Adrenal gland (tissue), 19 donors: Measurements from ENCODE around the gene ZNF550. TPM values are rescaled to one million over a fixed set of nuclear protein-coding genes. Genes with fewer than 3 reads are reported as not detected.

Experiments
- DNase-seq, 7 donors: peaks; one replicate each; pipeline ENCODE4 v3.0.0-alpha.2; 2019 to 2020
- H3K27ac ChIP-seq, 5 donors: fragments of 200-600 bp; sonication (generic) in 4 of 5; 1 replicate in 3 of 5; 2 replicates in 2 of 5; pipeline versions ENCODE4 v1.5.1 to v1.8.0; 2016 to 2020; ENCODE audit warnings: mild to moderate bottlenecking in 1 of 5
- H3K27me3 ChIP-seq: fragments of 200-600 bp; 2 replicates; pipeline ENCODE4 v1.8.0; 2021
- H3K36me3 ChIP-seq, 2 donors: fragments of 200-600 bp; replicated peaks in 1 of 2; 1 replicate in 1 of 2; 2 replicates in 1 of 2; pipeline versions ENCODE4 v1.5.1 to v1.8.0; 2018 to 2022
- H3K4me1 ChIP-seq, 2 donors: fragments of 200-600 bp; replicated peaks in 1 of 2; 1 replicate in 1 of 2; 2 replicates in 1 of 2; pipeline versions ENCODE4 v1.5.1 to v1.8.0; 2018 to 2021
- H3K4me3 ChIP-seq, 4 donors: fragments of 200-600 bp; sonication (generic) in 3 of 4; one replicate each; pipeline ENCODE4 v1.5.1; 2016 to 2018
- H3K9me3 ChIP-seq, 3 donors: fragments of 200-600 bp; sonication (generic) in 1 of 3; replicated peaks in 1 of 3; 1 replicate in 2 of 3; 2 replicates in 1 of 3; pipeline versions ENCODE4 v1.5.1 to v1.8.0; 2016 to 2021
- POLR2A ChIP-seq, 2 donors: fragments of 450-650 bp; IDR thresholded peaks; one replicate each; pipeline ENCODE4 v1.6.1; 2017; ENCODE audit warnings: antibody characterized with exemption in 2 of 2, mild to moderate bottlenecking in 2 of 2, moderate library complexity in 1 of 2
- WGBS, 4 donors: extraction: QIAGEN DNeasy Blood & Tissue Kit in 2 of 4; methylation state at CpG; one replicate each; pipeline versions ENCODE4 v1.1.5 to v1.1.7; 2013 to 2017; 5-methylcytosine and 5-hydroxymethylcytosine counted together
- intact Hi-C, 2 donors: fragments of 100-400 bp; cut with DNase I; formaldehyde crosslinking; loops; one replicate each; pipeline versions ENCODE4 v1.14.1 to v1.15.0; 2022 to 2023
- long read RNA-seq, 10 donors: library from polyadenylated mRNA in 3 of 10; unstranded in 2 of 10; stranded (forward) in 1 of 10; transcript quantifications; one replicate each; pipeline ENCODE4 v2.0.0 and lab custom pipeline, GENCODE V29; 2021 to 2026
- polyA plus RNA-seq, 3 donors: library from polyadenylated mRNA; stranded (reverse); fragments of 200-250 nt in 2 of 3; fragments of 350-450 nt in 1 of 3; fragmentation: Illumina TruSeq in 1 of 3; extraction: RNeasy Lipid Tissue Mini Kit (QIAGEN cat#74804) in 1 of 3; gene quantifications; one replicate each; pipeline ENCODE4 v1.2.3, GENCODE V29; 2013 to 2014
- total RNA-seq, 9 donors: library from RNA; depleted of rRNA in 4 of 9; stranded (reverse); fragments of >200 nt in 4 of 9; fragments of 120-200 nt in 1 of 9; fragmentation: NEBNext Ultra II Directional in 1 of 9; extraction: Animal tissue kit (Norgen Biotek cat#: 25700) in 1 of 9; gene quantifications; one replicate each; pipeline versions ENCODE4 v1.1.0 to v1.2.4, GENCODE V29; 2013 to 2023
- TF ChIP-seq, protein P1 (sequence below), 6 experiments: fragments of 450-650 bp in 4 of 6; fragments of 200-600 bp in 2 of 6; sonication (generic) in 1 of 6; IDR thresholded peaks; 1 replicate in 5 of 6; 2 replicates in 1 of 6; pipeline versions ENCODE4 v1.5.1 to v1.8.0; 2016 to 2021; ENCODE audit warnings: antibody characterized with exemption in 6 of 6, mild to moderate bottlenecking in 2 of 6, moderate library complexity in 1 of 6
- donor health status: healthy with polysubstance abuse.
- donor health status: Bipolar disorder and iron deficiency.
- donor health status: DM: yes; HTN: yes; CAD: no.
- donor health status: DM: no; HTN: no; CAD: no.
- donor health status: DM: no; HTN: no; CAD: no.
- donor health status: DM: yes; HTN: yes; CAD: no.

Gene ZNF550
- total RNA-seq (10 to 100 TPM in 3 of 9 donors, 1 to 10 TPM in 6; 2.7 to 13.3 (median 7.1) TPM), polyA plus RNA-seq (1 to 10 TPM; 3.4 to 9.1 (median 4.5) TPM)
- long read RNA-seq, donor 1, partial matches to known transcripts: 0 of 1 reads
- long read RNA-seq, donor 1, other reads (novel, unspliced or antisense): 0 of 1 reads
- long read RNA-seq, donor 2, partial matches to known transcripts: 13 of 16 reads
- long read RNA-seq, donor 2, other reads (novel, unspliced or antisense): 0 of 16 reads
- long read RNA-seq, donor 3: 0 reads
- long read RNA-seq, donor 4, partial matches to known transcripts: 0 of 3 reads
- long read RNA-seq, donor 4, other reads (novel, unspliced or antisense): 2 of 3 reads
- long read RNA-seq, donor 5, transcript ZNF550-205 (5 exons, 3,376 nt): major isoform, 11 of 20 reads
- long read RNA-seq, donor 5, partial matches to known transcripts: 3 of 20 reads
- long read RNA-seq, donor 5, other reads (novel, unspliced or antisense): 6 of 20 reads
- long read RNA-seq, donor 6, partial matches to known transcripts: 1 of 1 reads
- long read RNA-seq, donor 6, other reads (novel, unspliced or antisense): 0 of 1 reads
- long read RNA-seq, donor 7: 0 reads
- long read RNA-seq, donor 8, partial matches to known transcripts: 0 of 3 reads
- long read RNA-seq, donor 8, other reads (novel, unspliced or antisense): 0 of 3 reads
- long read RNA-seq, donor 9, partial matches to known transcripts: 9 of 12 reads
- long read RNA-seq, donor 9, other reads (novel, unspliced or antisense): 0 of 12 reads
- long read RNA-seq, donor 10, partial matches to known transcripts: 0 of 1 reads
- long read RNA-seq, donor 10, other reads (novel, unspliced or antisense): 0 of 1 reads

DNA sequence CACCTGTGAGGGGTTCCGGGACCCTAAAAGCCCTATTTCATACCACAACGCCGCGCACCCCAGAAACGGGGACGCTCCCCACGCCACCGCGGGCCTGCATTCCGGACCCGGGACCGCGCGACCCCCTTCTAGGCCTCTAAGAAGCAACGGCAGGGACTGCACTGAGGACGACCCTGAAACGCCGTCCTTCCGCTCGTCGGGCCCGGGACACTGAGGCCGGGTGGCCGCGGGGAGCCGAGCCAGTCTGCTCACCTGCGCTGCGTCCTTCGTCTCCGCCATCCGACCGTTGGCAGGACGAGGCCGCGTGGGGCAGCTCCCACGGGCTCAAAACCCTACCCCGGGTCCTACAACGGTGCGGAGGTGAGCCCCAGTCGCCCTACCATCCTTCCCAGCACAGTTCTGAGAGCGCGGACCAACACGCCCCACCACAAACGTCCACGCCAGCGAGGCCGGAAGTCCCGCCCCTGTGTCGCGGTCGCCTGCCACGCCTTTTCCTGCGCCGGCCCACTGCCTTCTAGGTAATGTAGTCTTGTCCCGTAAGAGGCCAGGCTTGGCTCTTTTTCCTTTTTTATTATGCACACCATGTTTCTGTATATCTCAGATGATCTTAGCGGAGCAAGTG is at the start of gene ZNF550:
TSS of gene ZNF550 (minus strand) at position 460 of the 622 bp plus-strand sequence. CDS start at position 279, 181 bp downstream.
- Histone ChIP-seq H3K27me3 (no peaks in the 10 kb centered on the region), H3K4me1 (peaks cover 4 to 16% of the 10 kb centered on the region in 2 donors), H3K36me3 (peaks cover 0 to 14% of the 10 kb centered on the region in 2 donors), H3K4me3 (peak within 1 kb of the TSS; percentile 29 to 96 (median 68)), H3K27ac (peak within 1 kb of the TSS in 4 of 5 donors; percentile 12 to 75 (median 58)), H3K9me3 (peaks cover 0 to 1% (median 0%) of the 10 kb centered on the region in 3 donors)
- peak; percentile 89 to 96 (median 92) for DNase-seq
- intact Hi-C loops: no loop called here
- peak in 1 of 2 donors; percentile 50 for TF ChIP-seq POLR2A (IDR thresholded peaks at IDR 0.05)
- TF ChIP-seq, protein P1, sequence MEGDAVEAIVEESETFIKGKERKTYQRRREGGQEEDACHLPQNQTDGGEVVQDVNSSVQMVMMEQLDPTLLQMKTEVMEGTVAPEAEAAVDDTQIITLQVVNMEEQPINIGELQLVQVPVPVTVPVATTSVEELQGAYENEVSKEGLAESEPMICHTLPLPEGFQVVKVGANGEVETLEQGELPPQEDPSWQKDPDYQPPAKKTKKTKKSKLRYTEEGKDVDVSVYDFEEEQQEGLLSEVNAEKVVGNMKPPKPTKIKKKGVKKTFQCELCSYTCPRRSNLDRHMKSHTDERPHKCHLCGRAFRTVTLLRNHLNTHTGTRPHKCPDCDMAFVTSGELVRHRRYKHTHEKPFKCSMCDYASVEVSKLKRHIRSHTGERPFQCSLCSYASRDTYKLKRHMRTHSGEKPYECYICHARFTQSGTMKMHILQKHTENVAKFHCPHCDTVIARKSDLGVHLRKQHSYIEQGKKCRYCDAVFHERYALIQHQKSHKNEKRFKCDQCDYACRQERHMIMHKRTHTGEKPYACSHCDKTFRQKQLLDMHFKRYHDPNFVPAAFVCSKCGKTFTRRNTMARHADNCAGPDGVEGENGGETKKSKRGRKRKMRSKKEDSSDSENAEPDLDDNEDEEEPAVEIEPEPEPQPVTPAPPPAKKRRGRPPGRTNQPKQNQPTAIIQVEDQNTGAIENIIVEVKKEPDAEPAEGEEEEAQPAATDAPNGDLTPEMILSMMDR (IDR thresholded peaks at IDR 0.05): no peak
- 0 to 1% (median 0%) methylated on average over 21 to 56 of the region's 56 CpGs for whole genome bisulfite sequencing, 4 donors

DNA sequence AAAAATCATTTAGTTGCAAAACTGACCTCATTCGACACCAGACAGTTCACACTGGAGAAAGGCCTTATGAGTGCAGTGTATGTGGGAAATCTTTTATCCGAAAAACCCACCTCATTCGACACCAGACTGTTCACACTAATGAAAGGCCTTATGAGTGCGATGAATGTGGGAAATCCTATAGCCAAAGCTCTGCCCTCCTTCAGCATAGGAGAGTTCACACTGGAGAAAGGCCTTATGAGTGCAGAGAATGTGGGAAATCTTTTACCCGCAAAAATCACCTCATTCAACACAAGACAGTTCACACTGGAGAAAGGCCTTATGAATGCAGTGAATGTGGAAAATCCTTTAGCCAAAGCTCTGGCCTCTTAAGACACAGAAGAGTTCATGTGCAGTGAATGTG is 47.3 kb upstream of the ZNF550 start:
- no peaks in the 10 kb centered on the region for H3K9me3 ChIP-seq
- H3K4me3 ChIP-seq: no peak overlapping the region
- H3K27me3 ChIP-seq: no peaks in the 10 kb centered on the region
- no peak for DNase-seq
- H3K27ac ChIP-seq: no peak overlapping the region
- TF ChIP-seq, protein P1 (IDR thresholded peaks at IDR 0.05): no peak
- no peak for TF ChIP-seq POLR2A (IDR thresholded peaks at IDR 0.05)
- WGBS, 4 donors: 93 to 99% (median 97%) methylated on average over 5 of the region's 5 CpGs
- intact Hi-C loops: no loop called here
- H3K4me1 ChIP-seq: no peaks in the 10 kb centered on the region
- H3K36me3 ChIP-seq: peaks cover 0 to 4% of the 10 kb centered on the region in 2 donors

DNA sequence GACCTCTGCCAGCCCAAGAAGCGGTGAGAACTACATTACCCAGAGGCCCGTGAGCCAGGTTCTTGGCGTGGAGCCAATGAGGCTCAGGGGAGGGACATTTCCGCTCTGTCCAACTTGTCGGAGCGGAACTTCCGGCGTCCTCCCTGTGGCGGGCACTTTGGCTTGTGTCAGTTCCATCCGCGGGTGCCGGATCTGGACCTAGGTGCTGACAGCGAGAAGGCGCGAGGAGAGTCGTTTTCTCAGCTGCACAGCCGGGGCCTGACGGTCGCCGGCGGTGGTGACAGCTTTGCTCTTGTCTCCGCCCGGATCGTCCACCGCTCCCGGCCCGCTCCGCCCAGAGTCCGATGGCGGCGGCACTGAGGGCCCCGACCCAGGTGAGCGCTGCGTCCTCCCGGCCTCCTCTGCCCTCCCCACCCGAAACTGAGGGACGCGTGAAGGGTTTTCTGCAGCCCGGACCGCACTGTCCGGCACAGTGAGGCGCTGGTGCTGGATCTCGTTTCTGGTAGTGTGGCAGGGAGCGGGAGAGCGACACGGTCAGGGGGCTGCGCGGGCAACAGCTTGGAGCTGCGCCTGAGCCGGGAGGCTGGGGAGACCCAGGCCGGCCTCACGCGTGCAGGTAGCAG is 40.2 kb upstream of the ZNF550 start, which contains the start of gene ZNF530:
TSS of gene ZNF530 (plus strand) at position 125 of the 623 bp plus-strand sequence. CDS start 4,461 bp downstream, outside the sequence.
- peaks cover 0 to 9% of the 10 kb centered on the region in 2 donors for H3K4me1 ChIP-seq
- TF ChIP-seq, protein P1 (IDR thresholded peaks at IDR 0.05): no peak
- TF ChIP-seq POLR2A (IDR thresholded peaks at IDR 0.05): no peak
- no peaks in the 10 kb centered on the region for H3K36me3 ChIP-seq
- DNase-seq: peak; percentile 94 to 97 (median 96)
- H3K27ac ChIP-seq: peak within 1 kb of the TSS in 1 of 5 donors; percentile 33
- no peaks in the 10 kb centered on the region for H3K27me3 ChIP-seq
- peak within 1 kb of the TSS in 3 of 4 donors; percentile 45 to 90 (median 66) for H3K4me3 ChIP-seq
- intact Hi-C loops: no loop called here
- 0 to 1% (median 0%) methylated on average over 22 to 53 of the region's 53 CpGs for WGBS, 4 donors
- H3K9me3 ChIP-seq: no peaks in the 10 kb centered on the region
